ENCODE results near the gene EDEM1.
A peak's percentile ranks its signal among the peaks of the same experiment; 100 is the strongest.

Gene EDEM1

DNA sequence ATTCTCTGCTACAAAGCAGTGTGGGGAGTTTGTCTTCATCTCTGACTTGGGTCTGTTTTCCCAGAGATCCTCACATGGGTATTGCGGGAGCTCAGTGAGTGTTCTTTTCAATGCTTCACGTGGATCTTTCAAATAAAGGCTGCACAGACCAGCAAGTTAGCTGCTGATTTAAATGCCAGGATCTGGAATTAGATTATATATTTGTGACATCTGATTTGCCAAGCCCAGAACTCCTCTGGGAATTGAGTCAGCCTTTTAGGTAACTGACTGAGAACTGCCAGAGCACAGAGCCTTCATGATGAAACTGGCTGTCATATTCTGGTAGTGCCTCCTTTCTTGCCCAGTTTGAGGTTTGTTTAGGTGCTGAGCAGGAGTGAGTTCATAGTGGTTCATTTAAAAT is 14.7 kb downstream of the EDEM1 start:
- DNase-seq, result no peak

DNA sequence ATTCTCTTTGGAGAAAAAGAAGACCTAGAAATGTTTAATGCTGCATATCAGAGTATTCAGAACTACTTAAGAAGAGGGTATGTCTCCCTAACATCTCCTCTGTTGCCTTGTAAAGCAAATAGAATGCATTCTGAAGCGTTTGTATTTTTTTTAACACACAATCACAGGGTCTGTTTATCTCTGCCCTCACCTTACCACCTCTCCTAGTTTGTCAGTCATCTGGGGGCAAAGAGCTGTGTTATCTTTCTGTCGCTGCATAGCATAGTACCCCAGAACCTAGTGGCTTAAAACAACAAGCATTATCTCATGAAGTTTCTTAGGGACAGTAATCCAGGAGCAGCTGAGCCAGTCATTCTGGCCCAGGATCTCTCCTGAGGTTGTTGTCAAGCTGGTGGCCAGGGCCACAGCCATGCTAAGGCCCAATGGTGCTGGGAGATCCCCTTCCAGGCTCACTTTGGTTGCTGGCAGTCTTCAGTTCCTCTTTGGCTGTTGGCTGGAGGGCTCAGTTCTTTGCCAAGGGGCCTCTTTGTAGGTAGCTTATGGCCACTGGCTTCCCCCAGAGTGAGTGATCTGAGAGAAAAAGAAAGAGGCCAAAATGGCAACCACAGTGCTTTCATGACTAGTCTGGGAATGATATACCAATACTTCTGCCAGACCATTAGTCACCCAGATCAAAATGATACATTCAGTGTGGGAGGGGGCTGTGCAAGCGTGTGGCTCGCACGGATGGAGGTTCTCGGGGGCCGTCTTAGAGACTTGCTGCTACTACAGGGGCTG is 17.8 kb downstream of the EDEM1 start:
- DNase-seq, result no peak

DNA sequence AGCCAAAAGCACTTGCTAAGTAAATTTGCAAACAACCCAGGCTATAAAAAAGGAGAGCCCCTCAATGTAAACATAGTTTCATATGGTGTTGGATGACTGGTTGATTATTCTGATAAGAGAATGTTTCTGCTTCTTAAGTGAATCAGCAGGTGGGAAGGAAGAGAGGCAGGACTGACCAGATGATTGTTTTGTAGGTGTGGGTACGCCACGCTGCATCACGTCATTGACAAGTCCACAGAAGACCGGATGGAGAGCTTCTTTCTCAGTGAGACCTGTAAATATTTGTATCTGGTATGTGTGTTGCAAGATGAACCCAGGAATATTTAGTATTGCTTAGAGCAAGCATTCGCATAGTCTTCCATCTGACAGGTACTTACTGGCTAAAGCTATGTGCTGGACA is 23.4 kb downstream of the EDEM1 start:
- no peak for DNase-seq

DNA sequence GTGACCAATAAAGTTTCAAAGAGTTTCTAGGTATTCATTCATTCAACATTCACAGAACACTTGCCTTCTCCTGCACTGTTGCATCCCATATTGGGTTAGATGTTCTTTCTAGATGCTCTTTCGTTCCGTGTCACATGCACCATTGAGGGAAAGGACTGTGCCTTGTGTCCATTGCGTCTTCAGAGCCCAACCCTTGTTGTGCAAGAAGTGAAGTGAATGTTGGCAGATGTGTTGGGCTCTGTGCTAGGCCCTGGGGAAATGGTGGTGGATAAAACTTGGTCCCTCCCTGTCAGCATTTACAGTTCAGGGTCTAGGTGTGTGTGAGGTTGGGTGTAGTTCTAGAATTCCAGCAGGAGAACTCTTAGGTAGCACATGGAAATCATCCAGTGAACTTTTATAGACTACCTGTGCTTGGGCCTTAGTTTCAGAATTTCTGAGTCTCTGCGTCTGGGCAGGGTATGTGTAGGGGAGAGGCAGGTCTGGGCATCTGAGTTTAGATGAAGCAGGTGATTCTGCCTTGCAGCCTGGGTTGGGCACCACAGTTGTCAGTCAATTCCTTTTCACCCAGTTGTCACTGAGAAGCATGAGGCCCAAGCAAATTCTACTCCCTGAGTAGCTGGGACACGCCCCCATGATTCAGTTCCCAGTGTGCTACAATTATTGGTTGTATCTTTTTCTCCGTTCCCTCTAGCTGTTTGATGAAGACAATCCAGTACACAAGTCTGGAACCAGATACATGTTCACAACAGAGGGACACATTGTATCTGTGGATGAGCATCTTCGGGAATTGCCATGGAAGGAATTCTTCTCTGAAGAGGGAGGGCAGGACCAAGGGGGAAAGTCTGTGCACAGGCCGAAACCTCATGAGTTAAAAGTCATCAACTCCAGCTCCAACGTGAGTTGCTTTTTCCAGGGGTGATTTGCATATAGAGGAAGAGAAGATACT is 25.4 kb downstream of the EDEM1 start:
- no peak for DNase-seq

DNA sequence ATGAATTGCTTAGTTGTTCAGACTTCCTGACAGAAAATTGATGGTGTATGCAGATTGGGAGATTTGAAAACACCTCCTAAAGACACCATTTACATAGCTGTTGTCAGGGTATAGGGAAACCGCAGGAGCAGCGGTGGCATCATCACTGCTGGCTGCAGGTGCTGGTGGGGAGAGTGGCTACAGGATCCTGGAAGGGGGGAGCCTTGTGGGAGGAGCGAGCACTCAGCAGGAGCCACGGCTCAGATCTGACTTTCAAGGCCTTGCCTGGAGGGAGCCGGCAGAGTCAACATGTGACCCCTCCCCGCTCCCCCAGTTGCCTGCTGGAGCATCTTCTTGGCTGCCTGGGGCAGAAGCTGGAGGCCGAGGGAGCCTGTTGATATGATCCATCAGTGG is 26.1 kb downstream of the EDEM1 start:
- no peak for DNase-seq

DNA sequence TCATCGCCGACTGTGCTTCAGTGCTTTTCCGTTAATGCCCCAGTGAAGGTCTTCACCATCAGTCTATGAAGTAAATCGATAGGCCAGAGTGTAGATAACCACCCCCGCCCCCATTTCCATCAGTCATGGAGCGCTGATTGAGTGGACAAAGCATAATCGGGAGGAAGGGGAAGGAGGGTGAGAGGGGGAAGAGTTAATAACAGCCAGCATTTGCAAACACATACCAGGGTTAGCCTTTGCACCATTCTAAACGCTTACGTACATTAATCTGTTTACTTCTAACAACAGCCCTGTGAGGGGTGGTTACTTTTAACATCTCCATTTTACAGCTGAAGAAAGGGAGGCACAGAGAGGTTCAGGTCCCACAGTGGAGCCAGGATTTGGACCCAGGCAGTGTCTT is 26.8 kb downstream of the EDEM1 start:
- no peak for DNase-seq

DNA sequence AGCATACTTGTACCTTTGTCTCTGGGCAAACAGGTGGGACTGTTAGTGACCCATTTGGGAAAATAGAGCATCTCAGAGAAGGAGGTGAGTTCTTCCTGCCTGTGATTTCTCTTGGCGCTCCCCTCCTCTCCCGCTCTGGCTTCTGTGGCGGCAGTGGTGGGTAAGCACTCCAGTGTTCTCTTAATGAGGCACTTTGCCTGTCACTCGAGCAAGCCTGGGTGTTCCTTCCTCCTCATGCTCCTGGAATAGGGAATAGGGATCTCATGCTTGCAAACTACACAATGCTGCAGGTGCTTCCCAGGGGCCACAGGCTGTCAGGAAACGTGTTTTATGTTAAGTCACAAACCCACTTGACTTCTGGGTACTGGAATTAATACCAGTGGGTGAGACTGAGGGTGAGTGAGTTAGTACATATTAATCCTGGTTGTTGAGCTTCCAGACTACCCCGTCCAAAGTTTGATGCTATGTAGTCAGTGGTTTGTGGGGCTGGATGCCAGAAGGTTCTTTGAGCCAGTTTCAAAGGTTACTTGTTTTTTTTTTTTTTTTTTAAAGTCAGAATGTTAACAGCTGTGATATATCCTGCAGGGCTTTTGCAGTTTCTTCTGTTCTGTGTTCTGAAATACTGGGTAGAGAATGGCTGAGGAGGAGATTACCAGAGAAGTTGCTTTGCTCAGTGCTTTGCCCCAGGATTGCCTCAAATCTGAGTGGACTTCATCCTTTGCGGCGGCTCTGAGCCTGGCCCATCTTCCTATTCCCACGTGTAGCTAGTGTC is 30.5 kb downstream of the EDEM1 start:
- no peak for DNase-seq

DNA sequence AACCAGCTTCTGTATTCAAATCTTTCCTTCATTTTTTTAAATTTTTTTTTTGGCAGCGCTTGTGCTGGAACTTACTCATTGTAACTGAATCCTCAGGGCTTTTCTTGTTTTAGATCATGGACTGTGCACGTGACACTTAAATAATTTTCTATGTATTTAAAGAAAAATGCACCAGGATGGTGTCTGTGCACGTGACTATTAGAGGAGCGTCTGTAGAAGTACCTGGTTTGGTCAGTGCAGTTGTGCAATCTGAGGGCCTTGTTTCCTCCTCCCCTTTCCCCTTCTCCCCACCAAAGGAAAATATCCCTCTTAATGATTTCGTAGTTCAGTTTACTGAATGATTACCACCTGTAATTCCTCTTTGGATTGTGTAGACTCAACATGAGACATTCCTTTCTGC is 31.3 kb downstream of the EDEM1 start:
- no peak for DNase-seq

DNA sequence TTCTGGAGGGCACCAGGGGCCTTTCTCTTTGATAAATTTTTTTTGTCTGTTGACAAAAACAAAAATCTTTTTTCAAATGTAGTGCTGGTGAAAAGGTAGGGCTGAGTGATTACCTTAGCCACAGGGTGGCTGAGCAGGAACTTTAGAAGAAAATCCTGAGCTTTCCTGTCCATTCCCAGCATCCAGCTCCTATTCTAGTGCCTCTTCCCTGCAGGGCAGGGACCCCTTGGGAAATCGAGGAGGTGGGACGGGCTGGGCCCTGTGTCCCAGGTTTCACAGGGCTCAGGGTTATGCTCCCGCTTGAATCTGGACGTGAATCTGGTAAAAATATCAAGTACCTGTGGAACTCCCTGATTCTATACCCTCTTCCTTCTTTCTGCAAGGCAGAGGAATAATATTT is 31.7 kb downstream of the EDEM1 start:
- DNase-seq, result no peak

DNA sequence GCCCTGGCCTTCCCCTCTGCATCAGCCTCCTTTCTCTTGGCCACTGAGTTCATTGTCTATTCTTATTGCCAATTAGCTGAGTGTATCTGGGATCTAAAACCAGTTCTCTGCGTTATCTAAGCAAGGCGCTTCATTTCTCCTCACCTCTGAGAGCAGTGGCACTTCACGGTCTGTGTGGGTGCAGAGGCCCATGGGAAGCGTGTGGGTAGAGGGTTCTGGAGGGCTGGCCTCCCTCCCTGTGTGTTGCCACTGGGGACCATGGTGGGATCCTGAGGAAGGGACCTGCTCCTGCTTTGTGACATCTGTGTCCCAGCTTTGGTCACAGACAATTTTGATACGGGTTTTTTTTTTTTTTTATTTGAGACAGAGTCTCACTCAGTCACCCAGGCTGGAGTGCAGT is 32.7 kb downstream of the EDEM1 start:
- no peak for DNase-seq

DNA sequence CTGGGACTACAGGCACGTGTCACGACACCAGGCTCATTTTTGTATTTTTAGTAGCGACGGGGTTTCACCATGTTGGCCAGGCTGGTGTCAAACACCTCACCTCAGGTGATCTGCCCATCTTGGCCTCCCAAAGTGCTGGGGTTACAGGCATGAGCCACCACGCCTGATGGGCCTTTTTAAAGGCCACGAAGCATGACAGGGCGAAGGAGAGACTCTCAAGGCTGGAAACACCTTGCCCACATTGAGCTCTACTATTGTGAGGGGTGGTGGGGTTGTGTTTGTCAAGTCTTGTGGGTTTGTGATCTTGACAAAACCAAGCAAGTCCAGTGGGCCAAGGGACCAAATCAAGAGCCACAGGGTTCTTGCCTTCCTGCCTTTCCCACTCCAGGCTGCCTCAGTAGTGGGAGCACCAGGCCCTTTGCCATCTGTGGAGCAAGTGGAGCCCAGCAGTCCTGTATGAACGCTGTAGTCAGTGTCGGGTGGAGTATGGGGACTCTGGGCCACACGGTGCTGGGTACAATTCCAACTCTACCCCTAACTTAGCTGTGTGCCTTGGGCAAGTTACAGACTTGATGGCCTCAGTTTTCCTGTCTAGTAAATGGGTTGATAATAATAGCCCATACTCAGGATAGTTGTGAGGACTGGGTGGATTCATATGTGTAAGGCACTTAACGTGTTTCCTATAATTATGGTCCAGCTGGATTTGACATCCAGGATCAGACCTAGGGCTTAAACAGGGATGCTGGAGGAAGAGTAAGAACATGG is 33.3 kb downstream of the EDEM1 start:
- no peak for DNase-seq

DNA sequence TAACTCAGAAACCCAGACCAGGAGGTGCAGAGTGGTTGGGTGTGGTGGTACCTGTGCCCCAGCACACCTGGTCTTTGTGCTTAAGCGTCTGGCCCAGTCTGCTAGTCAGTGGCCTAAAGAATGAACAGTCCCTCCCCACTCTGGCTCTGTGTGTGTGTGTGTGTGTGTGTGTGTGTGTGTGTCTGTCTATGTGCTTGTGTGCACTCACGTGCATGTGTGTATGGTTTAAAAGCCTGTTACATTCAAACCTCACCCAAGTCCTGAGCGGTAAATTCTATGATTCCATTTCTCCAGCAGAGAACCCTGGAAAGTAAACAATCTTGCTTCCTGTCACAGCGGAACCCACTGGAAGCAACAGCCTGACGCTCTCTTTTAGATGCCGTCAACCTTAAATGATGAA is 34.2 kb downstream of the EDEM1 start:
- no peak for DNase-seq

DNA sequence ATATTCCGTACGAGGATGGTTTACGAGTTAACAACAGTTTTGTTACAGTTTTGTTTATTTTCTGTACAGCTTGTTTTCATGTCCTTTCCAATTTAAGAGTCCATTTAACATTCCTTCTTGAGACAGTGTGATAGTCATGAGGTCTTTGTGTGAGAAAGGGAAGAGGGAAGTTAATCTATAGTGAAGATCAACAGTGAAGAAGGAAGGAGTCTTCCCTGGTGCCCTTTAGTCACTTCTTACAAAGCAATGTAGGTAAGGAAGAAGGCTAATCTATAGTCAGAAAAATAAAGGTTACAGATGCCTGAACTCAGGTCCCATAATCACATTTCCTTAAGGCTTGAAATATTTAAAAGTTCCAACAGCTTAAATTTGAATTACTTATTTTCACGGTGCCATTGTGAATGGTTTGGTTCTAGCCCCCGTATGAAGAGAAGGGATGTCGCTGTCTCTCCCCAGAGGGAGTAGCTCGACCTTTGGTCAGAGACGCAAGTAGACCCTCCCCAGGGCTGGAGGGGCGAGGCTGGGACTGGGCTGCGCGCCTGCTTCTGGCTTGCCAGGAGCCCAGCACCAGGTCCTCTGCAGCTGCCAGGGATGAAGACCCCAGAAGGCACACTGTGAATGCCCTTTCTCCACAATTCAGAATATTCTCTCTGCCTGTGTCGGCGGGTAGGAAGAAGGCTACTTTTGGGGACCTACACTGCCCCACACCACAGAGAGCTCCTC is 34.9 kb downstream of the EDEM1 start:
- DNase-seq, result no peak

DNA sequence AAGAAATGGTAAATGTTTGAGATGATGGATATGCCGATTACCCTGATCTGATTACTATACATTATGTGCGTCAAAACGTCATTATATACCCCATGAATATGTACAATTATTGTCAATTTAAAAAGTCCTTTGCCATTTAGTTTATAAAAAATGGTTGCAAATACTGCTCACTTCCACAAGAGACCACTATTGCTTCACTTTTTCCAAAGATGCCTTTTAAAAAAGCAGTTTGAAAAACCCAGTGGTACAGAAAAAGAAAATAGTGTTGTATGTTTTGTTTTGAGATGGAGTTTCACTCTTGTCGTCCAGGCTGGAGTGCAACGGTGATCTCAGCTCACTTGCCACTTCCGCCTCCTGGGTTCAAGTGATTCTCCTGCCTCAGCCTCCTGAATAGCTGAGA is 39.3 kb downstream of the EDEM1 start:
- peak; percentile 46 to 49 for DNase-seq

DNA sequence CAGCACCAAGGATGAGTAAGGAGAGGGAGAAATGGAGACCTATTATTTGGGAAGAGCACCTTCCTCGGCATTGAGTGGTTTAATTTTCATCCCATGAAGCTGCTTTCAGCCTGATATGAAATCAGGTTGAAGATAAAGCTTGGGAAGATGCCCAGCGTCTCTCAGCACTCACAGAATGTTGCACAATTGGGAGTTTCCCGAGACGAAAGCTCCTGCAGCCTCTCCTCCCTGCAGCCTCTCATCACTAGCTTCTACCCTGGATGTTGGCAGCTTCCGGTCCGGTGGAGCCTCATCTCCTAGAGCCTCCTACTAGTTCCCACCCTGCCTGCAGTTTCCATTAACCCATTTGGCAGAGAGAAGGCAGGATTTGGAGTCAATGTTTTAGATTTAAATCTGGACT is 40.3 kb downstream of the EDEM1 start:
- DNase-seq, result no peak

DNA sequence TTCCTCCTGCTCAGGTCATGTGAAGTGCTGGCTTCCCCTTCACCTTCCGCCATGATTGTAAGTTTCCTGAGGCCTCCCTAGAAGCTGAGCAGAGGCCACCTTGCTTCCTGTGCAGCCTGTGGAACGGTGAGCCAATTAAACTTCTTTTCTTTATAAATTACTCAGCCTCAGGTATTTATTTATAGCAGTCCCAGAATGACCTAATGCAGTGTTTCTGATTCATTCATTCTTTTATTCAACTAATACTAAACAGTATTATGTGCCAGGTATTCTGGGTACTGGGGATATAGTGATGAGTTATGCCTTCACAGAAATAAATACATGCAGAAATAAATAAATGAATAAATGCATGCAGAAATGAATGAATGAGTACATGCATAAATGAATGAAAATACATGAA is 41.9 kb downstream of the EDEM1 start:
- no peak for DNase-seq

DNA sequence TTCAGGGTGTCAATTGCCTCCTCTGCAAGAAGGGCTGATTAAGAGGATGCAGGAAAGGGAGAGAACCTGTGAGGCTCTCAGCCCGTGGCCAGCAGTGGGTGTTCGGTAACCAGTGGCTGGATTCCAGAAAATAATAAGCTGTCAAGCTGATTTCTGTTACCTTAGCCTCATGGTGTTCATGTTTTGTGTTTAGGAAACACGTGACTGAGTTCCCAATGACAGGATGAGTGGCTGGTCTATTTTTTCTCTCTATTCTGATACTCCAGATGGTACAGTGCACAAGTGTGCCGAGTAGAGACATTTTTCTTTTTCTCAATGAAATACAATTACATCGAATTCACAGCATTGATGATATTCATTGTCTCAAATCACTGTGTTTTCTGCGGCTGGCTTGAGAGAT is 43.6 kb downstream of the EDEM1 start:
- DNase-seq, result no peak

DNA sequence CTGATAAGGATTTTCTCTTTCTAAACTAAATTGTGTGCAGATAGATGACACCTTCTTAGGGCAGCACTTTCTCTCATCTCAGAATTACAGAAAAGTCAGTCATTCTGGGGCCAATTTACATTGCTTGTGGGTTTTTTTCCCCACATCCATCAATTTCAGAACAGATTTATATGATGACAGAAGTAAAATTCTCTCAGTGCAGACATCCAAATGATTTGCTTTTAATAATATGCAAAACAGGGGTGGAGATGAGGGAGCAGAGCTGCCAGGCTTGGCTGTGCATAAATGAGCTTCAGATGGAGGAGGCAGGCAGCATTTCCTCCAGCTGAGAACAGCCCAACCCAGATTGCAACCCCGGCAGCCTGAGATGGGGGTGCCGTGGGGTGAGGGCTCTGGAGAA is 44.0 kb downstream of the EDEM1 start:
- DNase-seq, result no peak

DNA sequence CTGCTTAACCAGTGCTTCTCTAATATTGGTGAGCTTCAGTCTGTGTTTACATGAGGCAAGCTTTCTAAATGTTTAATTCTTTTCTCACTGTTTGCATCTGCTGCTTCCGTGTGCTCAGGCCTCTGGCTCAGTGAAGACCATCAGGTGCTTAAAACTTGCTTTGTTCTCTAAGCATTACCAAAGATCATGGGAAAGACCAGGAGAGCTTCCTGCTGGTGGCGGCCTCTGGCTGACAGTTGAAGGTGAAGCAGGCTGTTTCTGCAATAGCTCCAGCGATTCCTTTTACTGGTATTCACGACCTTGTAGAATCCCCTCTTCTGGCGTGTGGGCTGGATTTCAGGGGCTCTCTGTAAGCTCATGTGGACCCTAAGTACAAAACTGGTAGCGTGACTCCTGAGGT is 45.1 kb downstream of the EDEM1 start:
- DNase-seq, result no peak

DNA sequence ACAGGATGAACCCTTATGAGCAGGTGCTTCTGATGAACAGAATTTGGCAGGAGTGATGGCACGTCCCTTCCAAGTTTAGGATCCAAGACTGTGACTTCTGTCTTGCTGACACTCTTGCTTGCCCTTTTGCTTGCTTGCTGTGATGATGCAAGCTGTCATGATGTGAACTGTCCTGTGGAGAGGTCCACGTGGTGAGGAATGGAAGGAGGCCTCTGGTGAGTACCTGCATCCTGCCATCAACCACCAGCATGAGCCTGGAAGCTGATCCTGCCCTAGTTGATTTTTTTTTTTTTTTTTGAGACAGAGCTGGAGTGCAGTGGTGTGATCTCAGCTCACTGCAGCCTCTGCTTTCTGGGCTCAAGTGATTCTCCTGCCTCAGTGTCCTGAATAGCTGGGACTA is 45.5 kb downstream of the EDEM1 start:
- DNase-seq, result no peak

DNA sequence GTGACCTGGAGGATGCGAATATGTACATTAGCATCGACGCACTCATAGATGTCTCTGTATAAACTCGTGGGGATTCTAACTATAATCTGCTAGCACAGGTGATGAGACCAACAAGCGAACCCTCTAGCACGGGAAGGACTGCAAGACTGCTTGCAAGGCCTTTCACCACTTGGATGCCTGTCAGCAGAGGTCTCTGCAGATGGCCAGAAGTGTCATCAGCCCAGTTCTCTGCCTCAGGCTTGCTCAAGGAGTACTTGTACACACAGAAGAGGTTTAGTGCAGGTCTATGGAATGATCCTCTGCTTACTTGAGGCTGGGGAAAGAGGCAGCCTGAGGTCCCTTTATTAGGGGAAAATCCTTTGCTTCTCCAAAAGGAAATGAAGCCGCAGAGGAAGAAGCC is 48.1 kb downstream of the EDEM1 start:
- DNase-seq, result no peak

DNA sequence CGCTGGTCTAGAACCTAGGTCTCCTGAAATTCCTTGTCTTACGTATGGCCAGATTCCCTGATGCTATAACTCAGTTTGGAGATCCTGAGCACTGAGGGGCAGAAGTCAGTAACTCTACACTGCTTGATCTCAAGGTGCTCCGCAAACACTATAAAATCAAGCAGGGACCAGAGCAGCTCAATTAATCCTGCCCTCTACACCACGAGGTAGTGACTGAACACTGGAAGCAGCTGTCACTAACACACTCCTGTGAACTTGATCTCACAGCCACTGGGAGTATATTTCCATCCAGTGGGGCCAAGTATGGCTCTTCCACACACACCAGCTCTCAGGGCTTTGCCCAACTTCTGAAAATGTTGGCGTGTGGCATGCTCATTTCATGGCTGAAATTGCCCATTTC is 51.0 kb downstream of the EDEM1 start:
- DNase-seq, result no peak

All from AML-193 (cell line).